Brain microvascular endothelial cell (primary cell): ENCODE measurements around the gene CHCHD1.

ENCODE experiments used
- DNase-seq: peaks from one replicate; pipeline ENCODE4 v3.0.0-alpha.2; 2020
- H3K27ac ChIP-seq: fragments of 250-450 bp; sonication (Bioruptor Pico); 2 replicates; pipeline ENCODE4 v1.5.1; 2020; ENCODE audit warnings: mild to moderate bottlenecking, moderate library complexity
- H3K27me3 ChIP-seq: fragments of 250-450 bp; sonication (Bioruptor Pico); replicated peaks from 2 replicates; pipeline ENCODE4 v1.5.1; 2020; ENCODE audit warnings: mild to moderate bottlenecking
- H3K36me3 ChIP-seq: fragments of 250-450 bp; sonication (Bioruptor Pico); replicated peaks from 2 replicates; pipeline ENCODE4 v1.5.1; 2020; ENCODE audit warnings: mild to moderate bottlenecking
- H3K4me3 ChIP-seq: 2 replicates; pipeline ENCODE4 v1.5.1; 2011; ENCODE audit warnings: low read depth, mild to moderate bottlenecking, control low read depth, low read length, moderate library complexity
- in situ Hi-C: cut with HindIII; loops from 2 replicates; pipeline ENCODE4 v1.10.0; 2017; ENCODE audit warnings: low sequenced_read_pairs, low pct_ligation_motif_present
- TF ChIP-seq, protein P1 (sequence below): IDR thresholded peaks from 2 replicates; pipeline ENCODE4 v1.5.1; 2011; ENCODE audit warnings: low read depth, mild to moderate bottlenecking, moderate library complexity, low read length, control low read depth, inconsistent platforms; ENCODE audit errors: missing control alignments

Gene CHCHD1

GRCh38 chr10:73814896-73815718, 33.3 kb downstream of the CHCHD1 start:
- Histone ChIP-seq H3K27me3 (no peaks in the 10 kb centered on the region), H3K36me3 (no peaks in the 10 kb centered on the region), H3K27ac (peak overlapping the region; percentile 54), H3K4me3 (no peak overlapping the region)
- in situ Hi-C loops, result no loop called here
- no peak for DNase-seq
- TF ChIP-seq, protein P1, sequence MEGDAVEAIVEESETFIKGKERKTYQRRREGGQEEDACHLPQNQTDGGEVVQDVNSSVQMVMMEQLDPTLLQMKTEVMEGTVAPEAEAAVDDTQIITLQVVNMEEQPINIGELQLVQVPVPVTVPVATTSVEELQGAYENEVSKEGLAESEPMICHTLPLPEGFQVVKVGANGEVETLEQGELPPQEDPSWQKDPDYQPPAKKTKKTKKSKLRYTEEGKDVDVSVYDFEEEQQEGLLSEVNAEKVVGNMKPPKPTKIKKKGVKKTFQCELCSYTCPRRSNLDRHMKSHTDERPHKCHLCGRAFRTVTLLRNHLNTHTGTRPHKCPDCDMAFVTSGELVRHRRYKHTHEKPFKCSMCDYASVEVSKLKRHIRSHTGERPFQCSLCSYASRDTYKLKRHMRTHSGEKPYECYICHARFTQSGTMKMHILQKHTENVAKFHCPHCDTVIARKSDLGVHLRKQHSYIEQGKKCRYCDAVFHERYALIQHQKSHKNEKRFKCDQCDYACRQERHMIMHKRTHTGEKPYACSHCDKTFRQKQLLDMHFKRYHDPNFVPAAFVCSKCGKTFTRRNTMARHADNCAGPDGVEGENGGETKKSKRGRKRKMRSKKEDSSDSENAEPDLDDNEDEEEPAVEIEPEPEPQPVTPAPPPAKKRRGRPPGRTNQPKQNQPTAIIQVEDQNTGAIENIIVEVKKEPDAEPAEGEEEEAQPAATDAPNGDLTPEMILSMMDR, result peak; percentile 39

GRCh38 chr10:73815719-73816030, 33.8 kb downstream of the CHCHD1 start:
- in situ Hi-C loops, result no loop called here
- TF ChIP-seq, protein P1, result no peak
- Histone ChIP-seq H3K27me3 (no peaks in the 10 kb centered on the region), H3K4me3 (no peak overlapping the region), H3K36me3 (no peaks in the 10 kb centered on the region), H3K27ac (peak overlapping the region; percentile 54)
- DNase-seq, result no peak

DNA sequence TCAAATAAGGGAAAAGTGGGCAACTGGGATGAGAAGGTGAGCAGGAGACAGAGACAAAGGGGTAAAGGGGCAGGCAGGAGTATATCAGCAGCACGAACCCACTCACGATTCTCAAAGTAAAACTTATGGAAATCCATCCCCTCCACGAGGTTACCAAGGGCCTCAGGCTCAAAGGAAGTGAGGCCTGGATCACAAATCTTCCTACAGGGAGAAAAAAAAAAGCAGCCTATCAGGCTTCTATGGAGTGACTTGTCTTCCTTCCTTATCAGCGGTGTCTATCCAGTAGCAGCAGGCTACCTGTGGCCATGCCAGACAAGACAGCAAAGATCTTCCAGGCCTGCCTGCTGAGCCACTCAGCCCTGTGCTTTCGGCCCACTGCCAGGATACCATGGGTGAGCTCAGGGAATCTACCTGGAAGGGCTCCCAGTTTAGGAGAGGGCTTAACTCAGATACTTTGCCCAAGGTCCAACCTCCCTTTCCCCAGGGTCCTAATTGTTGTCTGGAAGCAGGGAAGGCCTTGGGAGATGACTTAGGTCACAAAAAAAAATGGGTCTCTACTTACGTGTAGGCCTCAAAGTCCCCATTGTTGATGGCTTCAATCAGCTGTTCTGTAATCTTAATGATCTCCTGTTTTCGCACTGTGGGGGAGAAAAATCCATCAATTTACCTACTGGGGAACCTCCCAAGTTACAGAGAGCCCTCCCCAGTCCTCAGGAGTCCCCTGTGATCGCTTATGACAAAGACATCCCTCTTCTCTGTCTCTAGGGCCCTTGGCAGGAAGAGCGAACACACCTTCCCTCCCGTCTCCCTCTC, 35.3 kb downstream of the CHCHD1 start:
- Histone ChIP-seq H3K27me3 (no peaks in the 10 kb centered on the region), H3K27ac (peak overlapping the region; percentile 54), H3K4me3 (no peak overlapping the region), H3K36me3 (no peaks in the 10 kb centered on the region)
- in situ Hi-C loops, result no loop called here
- TF ChIP-seq, protein P1, result no peak
- no peak for DNase-seq

- TF ChIP-seq, protein P1, result no peak
- no peak for DNase-seq
- in situ Hi-C loops, result no loop called here
- no peak overlapping the region for H3K27ac ChIP-seq
- H3K27me3 ChIP-seq, result no peaks in the 10 kb centered on the region
- H3K4me3 ChIP-seq, result no peak overlapping the region
- H3K36me3 ChIP-seq, result no peaks in the 10 kb centered on the region
Observed at GRCh38 chr10:73817826-73818225, 36.0 kb downstream of the CHCHD1 start.

GRCh38 chr10:73818402-73818801, 36.6 kb downstream of the CHCHD1 start:
- no peak overlapping the region for H3K27ac ChIP-seq
- H3K27me3 ChIP-seq, result no peaks in the 10 kb centered on the region
- TF ChIP-seq, protein P1, result no peak
- no peak overlapping the region for H3K4me3 ChIP-seq
- in situ Hi-C loops, result no loop called here
- DNase-seq, result no peak
- no peaks in the 10 kb centered on the region for H3K36me3 ChIP-seq
